Natural killer cell (primary cell): ENCODE results near the gene PATJ. TPM values are rescaled to one million over a fixed set of nuclear protein-coding genes. Genes with fewer than 3 reads are reported as not detected.

Experiments
- ATAC-seq, 3 donors: fragments of 150-1000 bp in 2 of 3; fragments of 200-7000 bp in 1 of 3; cut with Tn5 transposase; 1 replicate in 1 of 3; 2 replicates in 2 of 3; pipeline ENCODE4 v1.10.0; 2021; ENCODE audit warnings: mild to moderate bottlenecking in 2 of 3, moderate library complexity in 2 of 3
- DNase-seq, 2 donors: peaks; one replicate each; pipeline versions ENCODE4 v3.0.0 to v3.0.0-alpha.2; 2013 to 2021; ENCODE audit warnings: mixed read lengths in 1 of 2
- H3K27ac ChIP-seq: one replicate; pipeline ENCODE4 v1.5.1; 2013; ENCODE audit warnings: mild to moderate bottlenecking, low read length
- H3K27me3 ChIP-seq: one replicate; pipeline ENCODE4 v1.6.1; 2013; ENCODE audit warnings: low read length; ENCODE audit not compliant: control insufficient read depth, insufficient read depth
- H3K36me3 ChIP-seq: one replicate; pipeline ENCODE4 v1.6.1; 2013; ENCODE audit warnings: low read length; ENCODE audit not compliant: control insufficient read depth, insufficient read depth
- H3K4me1 ChIP-seq: one replicate; pipeline ENCODE4 v1.6.1; 2013; ENCODE audit warnings: low read length; ENCODE audit not compliant: control insufficient read depth, insufficient read depth
- H3K4me3 ChIP-seq: one replicate; pipeline ENCODE4 v1.5.1; 2013; ENCODE audit warnings: low read length
- H3K9me3 ChIP-seq: one replicate; pipeline ENCODE4 v1.6.1; 2013; ENCODE audit warnings: low read length; ENCODE audit not compliant: control insufficient read depth, insufficient read depth
- H3K27ac Mint-ChIP-seq, 2 donors: one replicate each; pipeline ENCODE4 v1.8.0; 2022; ENCODE audit warnings: mild to moderate bottlenecking in 2 of 2, mixed read lengths in 2 of 2, moderate library complexity in 1 of 2
- H3K27me3 Mint-ChIP-seq, 2 donors: one replicate each; pipeline ENCODE4 v1.8.0; 2022; ENCODE audit warnings: low read depth in 2 of 2, mixed read lengths in 2 of 2
- H3K36me3 Mint-ChIP-seq: one replicate; pipeline ENCODE4 v1.8.0; 2022; ENCODE audit warnings: mixed read lengths
- H3K4me1 Mint-ChIP-seq, 2 donors: one replicate each; pipeline ENCODE4 v1.8.0; 2022; ENCODE audit warnings: mixed read lengths in 2 of 2
- H3K4me3 Mint-ChIP-seq: one replicate; pipeline ENCODE4 v1.8.0; 2022; ENCODE audit warnings: mild to moderate bottlenecking, moderate library complexity, mixed read lengths
- H3K9me3 Mint-ChIP-seq, 2 donors: one replicate each; pipeline ENCODE4 v1.8.0; 2022; ENCODE audit warnings: mixed read lengths in 2 of 2
- CTCF ChIP-seq: fragments of 200-600 bp; IDR thresholded peaks from one replicate; pipeline ENCODE4 v1.8.0; 2022; ENCODE audit warnings: antibody characterized with exemption
- WGBS: methylation state at CpG from one replicate; pipeline ENCODE4 v1.1.7; 2013; ENCODE audit warnings: missing lambda C conversion rate; ENCODE audit not compliant: insufficient coverage; 5-methylcytosine and 5-hydroxymethylcytosine counted together
- intact Hi-C: fragments of 100-400 bp; cut with micrococcal nuclease; formaldehyde crosslinking; loops from one replicate; pipeline ENCODE4 v1.14.2; 2022
- total RNA-seq, 4 donors: library from RNA; stranded (reverse); fragments of 120-200 nt in 1 of 4; gene quantifications; one replicate each; pipeline versions ENCODE4 v1.2.3 to v1.2.4, GENCODE V29; 2013 to 2022

The PATJ gene
- total RNA-seq = 10 to 100 TPM; 15.0 to 18.5 (median 16.7) TPM
- 39.7 TPM for total RNA-seq (2013)

GRCh38 chr1:61741711-61742619 lies at the start of gene PATJ:
Gene PATJ, plus strand, starts transcription at chr1:61742480. Its CDS starts 20,413 bp downstream, at chr1:61762893.
- peak within 1 kb of the TSS; percentile 84 to 88 for H3K27ac Mint-ChIP-seq
- H3K9me3 Mint-ChIP-seq = no peaks in the 10 kb centered on the region
- H3K27me3 Mint-ChIP-seq = no peaks in the 10 kb centered on the region
- no peaks in the 10 kb centered on the region for H3K27me3 ChIP-seq
- no peaks in the 10 kb centered on the region for H3K36me3 Mint-ChIP-seq
- H3K36me3 ChIP-seq = no peaks in the 10 kb centered on the region
- H3K9me3 ChIP-seq = no peaks in the 10 kb centered on the region
- DNase-seq = peak; percentile 27 to 79
- H3K4me3 Mint-ChIP-seq = peak within 1 kb of the TSS; percentile 95
- intact Hi-C loops = no loop called here
- H3K4me1 ChIP-seq = peaks cover 15% of the 10 kb centered on the region
- H3K4me1 Mint-ChIP-seq = peaks cover 14 to 17% of the 10 kb centered on the region in 2 donors
- H3K27ac ChIP-seq = peak within 1 kb of the TSS; percentile 32
- H3K4me3 ChIP-seq = peak within 1 kb of the TSS; percentile 45
- TF ChIP-seq CTCF = no peak
- WGBS = 4% methylated on average over 53 of the region's 54 CpGs
- peak; percentile 73 to 78 (median 77) for ATAC-seq

GRCh38 chr1:61699911-61700851 lies 42.1 kb upstream of the PATJ start:
- H3K27ac ChIP-seq = no peak overlapping the region
- H3K36me3 ChIP-seq = peaks cover 28% of the 10 kb centered on the region
- no peaks in the 10 kb centered on the region for H3K27me3 ChIP-seq
- Mint-ChIP-seq H3K9me3 (no peaks in the 10 kb centered on the region), H3K4me1 (no peaks in the 10 kb centered on the region), H3K4me3 (no peak overlapping the region), H3K27me3 (no peaks in the 10 kb centered on the region), H3K27ac (no peak overlapping the region), H3K36me3 (peaks cover 13% of the 10 kb centered on the region)
- no peak for ATAC-seq
- no peak for TF ChIP-seq CTCF
- intact Hi-C loops = no loop called here
- H3K9me3 ChIP-seq = no peaks in the 10 kb centered on the region
- no peak for DNase-seq
- no peaks in the 10 kb centered on the region for H3K4me1 ChIP-seq
- H3K4me3 ChIP-seq = no peak overlapping the region
- 100% methylated on average over 3 of the region's 3 CpGs for WGBS

DNA sequence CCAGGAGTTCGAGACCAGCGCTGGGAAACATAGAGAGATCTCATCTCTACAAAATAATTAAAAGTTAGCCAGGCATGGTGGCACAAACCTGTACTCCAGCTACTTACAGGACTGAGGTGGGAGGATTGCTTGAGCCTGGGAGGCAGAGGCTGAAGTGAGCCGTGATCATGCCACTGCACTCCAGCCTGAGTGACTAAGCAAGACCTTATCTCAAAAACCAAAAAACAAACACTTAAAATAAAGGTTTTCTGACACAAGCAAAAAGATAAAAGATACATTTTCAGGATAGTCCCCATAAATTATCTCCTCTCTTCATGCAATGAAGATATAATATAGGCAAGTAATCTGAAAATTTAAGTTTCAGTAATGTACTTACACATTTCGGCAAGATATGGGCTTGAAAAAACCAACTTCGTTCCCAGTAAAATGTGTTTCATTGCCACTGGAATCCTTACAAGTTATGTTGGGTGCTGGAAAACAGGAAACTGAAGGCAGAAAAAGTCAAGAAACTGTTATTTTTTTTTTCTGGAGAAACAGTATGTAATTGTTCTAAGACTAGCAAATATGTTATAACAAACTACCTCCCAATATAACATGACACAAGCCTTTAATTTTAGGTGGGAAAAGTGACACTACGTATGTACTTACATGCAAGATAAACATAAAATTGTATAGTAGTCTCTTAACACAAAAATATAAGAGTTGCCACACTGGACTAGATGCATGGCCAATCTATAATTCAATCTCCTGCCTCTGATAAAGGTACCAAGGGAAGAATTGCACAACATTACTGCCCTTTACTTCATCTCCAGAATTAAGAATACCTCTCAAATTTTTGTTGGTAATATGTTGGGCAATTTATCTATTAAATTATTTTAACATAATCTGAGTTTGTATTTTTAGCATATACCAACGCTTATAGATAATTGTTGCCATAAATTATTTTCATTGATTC lies 33.0 kb upstream of the PATJ start:
- WGBS = 89% methylated on average over 5 of the region's 7 CpGs
- peak overlapping the region in 1 of 2 donors; percentile 43 for H3K27ac Mint-ChIP-seq

More for the DNA sequence above, 33.0 kb upstream of the PATJ start:
- H3K36me3 Mint-ChIP-seq = no peaks in the 10 kb centered on the region
- H3K4me3 Mint-ChIP-seq = no peak overlapping the region
- Histone ChIP-seq H3K4me3 (no peak overlapping the region), H3K9me3 (no peaks in the 10 kb centered on the region), H3K27ac (no peak overlapping the region), H3K27me3 (no peaks in the 10 kb centered on the region), H3K4me1 (no peaks in the 10 kb centered on the region), H3K36me3 (peaks cover 28% of the 10 kb centered on the region)
- TF ChIP-seq CTCF = no peak
- peaks cover 4 to 11% of the 10 kb centered on the region in 2 donors for H3K4me1 Mint-ChIP-seq
- DNase-seq = no peak
- no peak for ATAC-seq
- no peaks in the 10 kb centered on the region for H3K9me3 Mint-ChIP-seq
- intact Hi-C loops = no loop called here
- no peaks in the 10 kb centered on the region for H3K27me3 Mint-ChIP-seq
